Lung (tissue), 12 donors: Measurements from ENCODE around the gene FBXL19. TPM values are rescaled to one million over a fixed set of nuclear protein-coding genes. Genes with fewer than 3 reads are reported as not detected.

Source experiments
- ATAC-seq: fragments of 200-7000 bp; cut with Tn5 transposase; one replicate; pipeline ENCODE4 v1.9.1; 2020; ENCODE audit warnings: moderate number of reproducible peaks; ENCODE audit not compliant: insufficient read depth, low FRiP score
- DNase-seq, 3 donors: peaks; one replicate each; pipeline ENCODE4 v3.0.0-alpha.2; 2013 to 2017
- H3K27ac ChIP-seq, 2 donors: one replicate each; pipeline ENCODE4 v1.5.1; 2013; ENCODE audit warnings: mild to moderate bottlenecking in 2 of 2, moderate library complexity in 2 of 2, control low read depth in 1 of 2, inconsistent platforms in 1 of 2, low read depth in 1 of 2, low read length in 1 of 2
- H3K27me3 ChIP-seq, 3 donors: one replicate each; pipeline ENCODE4 v1.5.1; 2013; ENCODE audit warnings: low read length in 2 of 3; ENCODE audit not compliant: control insufficient read depth in 3 of 3, insufficient read depth in 3 of 3
- H3K36me3 ChIP-seq, 4 donors: one replicate each; pipeline ENCODE4 v1.5.1; 2013; ENCODE audit warnings: low read length in 4 of 4, mild to moderate bottlenecking in 1 of 4, moderate library complexity in 1 of 4; ENCODE audit not compliant: control insufficient read depth in 4 of 4, insufficient read depth in 4 of 4
- H3K4me1 ChIP-seq, 5 donors: one replicate each; pipeline ENCODE4 v1.5.1; 2013; ENCODE audit warnings: low read length in 5 of 5, mild to moderate bottlenecking in 2 of 5, moderate library complexity in 1 of 5; ENCODE audit not compliant: control insufficient read depth in 5 of 5, insufficient read depth in 5 of 5
- H3K4me3 ChIP-seq: one replicate; pipeline ENCODE4 v1.5.1; 2013; ENCODE audit warnings: mild to moderate bottlenecking, control low read depth, moderate library complexity
- H3K9ac ChIP-seq, 2 donors: one replicate each; pipeline ENCODE4 v1.5.1; 2013; ENCODE audit warnings: low read length in 2 of 2, control low read depth in 1 of 2; ENCODE audit not compliant: insufficient read depth in 1 of 2
- H3K9me3 ChIP-seq, 4 donors: one replicate each; pipeline ENCODE4 v1.5.1; 2013; ENCODE audit warnings: low read length in 3 of 4, mild to moderate bottlenecking in 1 of 4, moderate library complexity in 1 of 4; ENCODE audit not compliant: control insufficient read depth in 4 of 4, insufficient read depth in 3 of 4
- CTCF ChIP-seq: IDR thresholded peaks from 2 replicates; pipeline ENCODE4 v1.5.1; 2012; ENCODE audit warnings: mild to moderate bottlenecking; ENCODE audit errors: control extremely low read depth, extremely low read depth
- WGBS, 2 donors: extraction: QIAGEN DNeasy Blood & Tissue Kit; methylation state at CpG; one replicate each; pipeline ENCODE4 v1.1.7; 2013; 5-methylcytosine and 5-hydroxymethylcytosine counted together
- polyA plus RNA-seq, 2 donors: library from polyadenylated mRNA; stranded (reverse); fragments of 200-250 nt; gene quantifications; one replicate each; pipeline ENCODE4 v1.2.1, GENCODE V29; 2013
- total RNA-seq, 2 donors: library from RNA; depleted of rRNA in 1 of 2; stranded (reverse); fragments of >200 nt in 1 of 2; gene quantifications; one replicate each; pipeline ENCODE4 v1.2.1, GENCODE V29; 2014 to 2021
- donor health status: control.
- donor health status: control.
- donor health status: Bipolar disorder and iron deficiency.
- donor health status: healthy.
- donor health status: DM: yes; HTN: yes; CAD: no.

The FBXL19 gene
- total and polyA plus RNA-seq, 4 donors, result 10.3 to 17.3 (median 13.2) TPM

GRCh38 chr16:30974348-30974747, 51.0 kb downstream of the FBXL19 start:
- H3K9ac ChIP-seq, result no peak overlapping the region
- 97 to 99% methylated on average over 6 of the region's 6 CpGs for WGBS, 2 donors
- H3K27ac ChIP-seq, result no peak overlapping the region
- TF ChIP-seq CTCF, result no peak
- peaks cover 18 to 75% (median 51%) of the 10 kb centered on the region in 4 donors for H3K36me3 ChIP-seq
- DNase-seq (no peak), ATAC-seq (no peak)
- H3K4me3 ChIP-seq, result no peak overlapping the region
- no peaks in the 10 kb centered on the region for H3K9me3 ChIP-seq
- H3K27me3 ChIP-seq, result no peaks in the 10 kb centered on the region
- no peaks in the 10 kb centered on the region for H3K4me1 ChIP-seq

- Histone ChIP-seq H3K36me3 (peaks cover 8 to 77% (median 46%) of the 10 kb centered on the region in 4 donors), H3K4me1 (no peaks in the 10 kb centered on the region), H3K9ac (no peak overlapping the region), H3K4me3 (no peak overlapping the region), H3K27ac (no peak overlapping the region), H3K27me3 (no peaks in the 10 kb centered on the region), H3K9me3 (no peaks in the 10 kb centered on the region)
- DNase-seq (no peak), ATAC-seq (no peak)
- 87 to 94% methylated on average over 4 of the region's 4 CpGs for WGBS, 2 donors
- TF ChIP-seq CTCF, result no peak
Observed at GRCh38 chr16:30976486-30976885, 53.1 kb downstream of the FBXL19 start.

GRCh38 chr16:30977502-30977901, 54.1 kb downstream of the FBXL19 start:
- Histone ChIP-seq H3K4me3 (no peak overlapping the region), H3K9me3 (no peaks in the 10 kb centered on the region), H3K27me3 (no peaks in the 10 kb centered on the region), H3K27ac (no peak overlapping the region), H3K9ac (no peak overlapping the region), H3K4me1 (no peaks in the 10 kb centered on the region), H3K36me3 (peaks cover 2 to 80% (median 42%) of the 10 kb centered on the region in 4 donors)
- DNase-seq (no peak), ATAC-seq (no peak)
- WGBS, 2 donors, result 89 to 91% methylated on average over 17 of the region's 17 CpGs
- TF ChIP-seq CTCF, result no peak
